ENCODE measurements around the gene VPS16. TPM values are rescaled to one million over a fixed set of nuclear protein-coding genes. Genes with fewer than 3 reads are reported as not detected.

Gene VPS16
- total and polyA plus RNA-seq, 2 of the 8 experiments (the other 6 are each of a cell fraction or from before 2014, with no cell fraction given) = 23.8 to 25.9 TPM

DNA sequence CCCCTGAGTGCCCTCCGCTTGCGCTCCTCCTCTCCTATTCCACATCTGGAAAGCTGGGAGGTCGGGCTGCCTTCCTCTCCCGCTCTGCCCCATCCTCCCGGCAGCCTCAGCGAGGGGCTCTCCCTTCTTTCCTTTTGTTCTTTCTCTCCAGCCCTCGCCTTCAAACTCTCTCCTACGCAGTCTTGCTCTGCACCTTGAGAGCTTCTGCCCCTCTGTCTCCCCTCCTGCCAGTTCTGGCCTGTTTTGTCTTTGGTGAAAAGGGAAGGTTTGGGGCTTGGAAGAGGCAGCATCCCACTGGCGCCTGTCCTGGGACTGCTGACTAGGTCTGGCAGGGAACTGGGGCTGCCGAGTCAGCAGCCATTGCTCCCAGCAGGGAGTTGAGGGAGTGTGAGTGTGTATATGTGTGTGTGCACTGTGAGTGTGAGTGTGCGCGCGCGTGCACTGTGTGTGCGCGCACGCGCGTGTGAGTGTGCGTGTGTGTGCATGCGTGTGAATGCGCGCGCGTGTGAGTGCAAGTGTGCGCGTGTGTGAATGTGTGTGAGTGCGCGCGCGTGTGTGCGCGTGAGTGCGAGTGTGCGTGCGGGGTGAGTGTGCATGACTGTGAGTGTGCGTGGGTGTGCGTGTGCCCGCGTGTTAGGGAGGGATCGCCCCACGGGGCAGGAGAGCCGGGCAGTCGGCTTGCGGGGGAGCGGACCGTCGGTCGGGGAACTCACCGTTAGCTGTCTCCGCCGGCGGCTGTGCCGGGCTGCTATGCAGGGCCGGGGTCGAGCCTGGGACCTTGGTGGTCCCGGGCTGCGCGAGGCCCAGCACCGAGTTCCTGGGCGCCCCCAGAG lies 40.6 kb upstream of the VPS16 start (continued):
- TF ChIP-seq, protein P1, sequence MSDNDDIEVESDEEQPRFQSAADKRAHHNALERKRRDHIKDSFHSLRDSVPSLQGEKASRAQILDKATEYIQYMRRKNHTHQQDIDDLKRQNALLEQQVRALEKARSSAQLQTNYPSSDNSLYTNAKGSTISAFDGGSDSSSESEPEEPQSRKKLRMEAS (IDR thresholded peaks at IDR 0.05) = peak; percentile 63; the same call in 1 of the 2 replicates
- no peak for TF ChIP-seq KDM1A (IDR thresholded peaks at IDR 0.05; ENCODE audit: borderline replicate concordance, low read length)
- no peak for TF ChIP-seq RXRA (IDR thresholded peaks at IDR 0.05; ENCODE audit: insufficient read depth, low read depth, low read length)
- TF ChIP-seq NANOG (IDR thresholded peaks at IDR 0.05; ENCODE audit: insufficient read depth, low read depth, low read length, poor library complexity, severe bottlenecking) = no peak
- no peak; the same call in 1 of the 2 replicates for TF ChIP-seq JUND (IDR thresholded peaks at IDR 0.05; ENCODE audit: low read length)
- TF ChIP-seq PHF8 (conservative IDR thresholded peaks at IDR 0.05; ENCODE audit: low read depth, low read length) = peak; percentile 41
- peak in 1 of 2 experiments; percentile 78; a peak in 1 of 4 replicates for TF ChIP-seq HDAC2 (IDR thresholded peaks at IDR 0.05; ENCODE audit: borderline replicate concordance in 1 of 2, low read depth in 2 of 2, low read length in 2 of 2)
- peak; percentile 39; the same call in 1 of the 2 replicates for TF ChIP-seq CREB1 (IDR thresholded peaks at IDR 0.05)
- no peak for TF ChIP-seq SP2 (IDR thresholded peaks at IDR 0.05; ENCODE audit: low read length)
- TF ChIP-seq YY1 (IDR thresholded peaks at IDR 0.05; ENCODE audit: low read depth, low read length) = peak; percentile 82
- no peak for TF ChIP-seq CTBP2 (IDR thresholded peaks at IDR 0.05; ENCODE audit: borderline replicate concordance, insufficient read depth, insufficient read length, low read length)
